ENCODE data around the gene CHMP3.

The CHMP3 gene

GRCh38 chr2:86461042-86461743 lies 102.0 kb downstream of the CHMP3 start:
- no peak for DNase-seq

- DNase-seq: no peak
Measured at GRCh38 chr2:86455181-86455580, 108.1 kb downstream of the CHMP3 start.

GRCh38 chr2:86454238-86454637 lies 109.0 kb downstream of the CHMP3 start:
- no peak for DNase-seq

- DNase-seq: no peak
Measured at GRCh38 chr2:86453836-86454235, 109.4 kb downstream of the CHMP3 start.
